HG03469 (cell line): ENCODE measurements around the gene FURIN.
"Not testable (repeated sequence)": the region's sequence is repeated elsewhere in the genome, so short reads cannot be mapped to it uniquely, and the experiment has no call there.

Experiments used
- ATAC-seq: cut with Tn5 transposase; IDR thresholded peaks from one replicate; pipeline ENCODE4 v1.9.1; 2021; ENCODE audit warnings: mild to moderate bottlenecking, moderate library complexity, moderate number of reproducible peaks; ENCODE audit not compliant: unreplicated experiment

FURIN gene

DNA sequence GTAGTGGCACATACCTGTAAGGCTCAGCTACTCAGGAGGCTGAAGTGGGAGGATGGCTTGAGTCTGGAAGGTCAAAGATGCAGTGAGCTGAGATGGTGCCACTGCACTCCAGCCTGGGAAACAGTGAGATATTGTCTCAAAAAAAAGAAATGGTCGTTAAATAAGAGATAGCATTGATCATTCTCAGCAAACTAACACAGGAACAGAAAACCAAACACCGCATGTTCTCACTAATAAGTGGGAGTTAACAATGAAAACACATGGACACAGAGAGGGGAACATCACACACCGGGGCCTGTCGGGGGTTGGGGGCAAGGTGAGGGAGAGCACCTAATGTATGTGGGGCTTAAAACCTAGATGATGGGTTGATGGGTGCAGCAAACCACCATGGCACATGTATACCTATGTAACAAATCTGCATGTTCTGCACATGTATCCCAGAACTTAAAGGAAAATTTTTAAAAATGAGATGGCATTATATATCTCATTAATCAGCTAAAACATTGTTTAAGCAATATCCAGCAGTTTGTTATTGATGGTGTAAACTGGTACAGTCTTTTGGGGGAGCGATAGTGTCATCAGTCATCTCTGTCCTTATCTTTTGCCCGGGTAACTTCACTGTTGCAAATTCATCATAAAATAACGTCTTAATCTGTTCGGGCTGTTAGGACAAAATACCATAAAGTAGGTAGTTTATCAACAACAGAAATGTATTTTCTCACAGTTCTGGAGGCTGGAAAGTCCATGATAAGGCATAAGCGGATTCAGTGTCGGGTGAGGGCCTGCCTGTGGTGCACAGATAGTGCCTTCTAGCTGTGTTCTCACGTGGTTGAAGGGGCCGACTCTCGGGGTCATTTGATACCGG lies 33.0 kb downstream of the FURIN start:
- ATAC-seq = no peak

DNA sequence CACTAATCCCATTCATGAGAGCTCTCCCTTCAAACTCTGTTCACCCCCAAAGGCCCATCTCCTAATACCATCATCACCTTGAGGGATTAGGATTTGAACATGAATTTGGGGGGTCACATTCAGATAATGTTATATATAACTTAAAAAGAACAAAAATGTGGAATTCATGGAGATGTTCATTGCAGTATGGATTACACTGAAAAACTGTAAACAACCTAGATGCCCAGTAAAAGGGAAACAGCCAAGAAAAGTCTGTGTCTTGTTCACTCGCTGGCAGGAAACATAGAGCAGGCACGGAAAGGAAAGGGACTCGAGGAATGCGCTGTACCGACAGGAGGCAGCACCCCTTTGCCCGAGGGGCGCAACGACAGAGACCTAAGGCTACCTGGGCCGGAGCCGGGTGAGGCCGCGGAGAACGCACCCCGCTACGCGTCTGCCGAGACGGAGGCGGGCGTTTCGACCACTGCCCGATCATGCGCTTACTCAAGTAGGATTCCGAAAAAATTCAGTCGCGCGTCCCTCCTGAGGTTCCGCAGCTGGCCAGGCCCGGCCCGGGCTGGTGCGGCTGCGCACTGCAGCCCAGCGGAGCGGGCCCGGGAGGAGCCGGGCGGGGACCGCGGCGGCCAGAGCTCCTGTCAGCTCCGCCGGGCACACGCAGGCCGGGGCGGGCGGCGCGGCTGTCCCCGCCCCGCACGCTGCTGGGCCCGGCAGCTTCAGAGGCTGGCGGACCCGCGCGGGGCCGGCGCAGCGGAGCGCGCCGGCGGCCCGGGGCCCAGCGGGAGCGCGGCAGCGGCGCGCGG lies 33.9 kb downstream of the FURIN start:
- peak; percentile 38 for ATAC-seq

DNA sequence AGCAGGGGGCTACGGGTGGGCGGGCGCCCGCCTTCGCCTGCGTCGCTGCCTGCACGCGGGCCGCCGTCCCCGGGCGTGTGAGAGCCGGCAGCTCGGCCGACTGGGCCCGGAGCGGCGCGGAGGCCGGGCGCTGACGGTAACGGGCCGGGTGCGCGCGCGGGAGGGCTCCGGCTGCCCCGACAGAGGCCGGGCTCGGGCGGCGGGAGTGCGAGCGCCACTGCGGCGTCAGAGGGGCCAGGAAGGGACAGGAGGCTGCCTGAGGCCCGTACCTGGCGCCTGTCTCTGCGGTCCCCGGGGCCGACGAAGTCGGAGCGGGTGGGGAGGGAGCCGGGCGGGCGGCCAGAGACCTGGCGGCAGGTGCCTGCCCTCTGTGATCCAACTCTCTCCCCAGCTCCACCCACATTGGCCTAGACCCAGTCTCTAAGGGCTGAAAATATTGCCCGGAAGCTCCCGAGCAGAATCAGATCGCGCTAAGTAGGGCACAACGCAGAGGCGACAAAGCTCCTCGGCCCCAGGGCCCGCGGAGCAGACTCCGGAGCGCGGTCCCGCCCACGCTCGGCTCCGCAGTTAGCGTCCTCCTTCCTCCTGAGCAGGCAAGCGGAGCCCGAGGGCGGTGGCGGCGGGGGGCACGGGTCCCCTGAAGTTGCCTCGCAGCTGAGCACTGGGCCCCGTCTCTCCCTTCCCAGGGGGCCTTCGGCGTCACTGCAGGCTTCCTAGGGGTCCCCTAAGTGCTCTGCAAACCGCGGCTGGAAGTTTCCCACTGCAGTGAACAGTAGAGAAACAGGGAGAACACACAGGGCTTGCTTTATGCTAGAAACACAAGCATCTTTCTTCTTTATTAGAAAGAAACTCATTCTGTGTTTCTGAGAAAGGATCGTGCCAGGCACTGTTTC lies 34.7 kb downstream of the FURIN start, which contains the start of gene MAN2A2:
TSS of gene MAN2A2 (plus strand) at position 463 of the 893 bp plus-strand sequence. CDS start 906 bp downstream, outside the sequence.
- peak; percentile 38 for ATAC-seq

DNA sequence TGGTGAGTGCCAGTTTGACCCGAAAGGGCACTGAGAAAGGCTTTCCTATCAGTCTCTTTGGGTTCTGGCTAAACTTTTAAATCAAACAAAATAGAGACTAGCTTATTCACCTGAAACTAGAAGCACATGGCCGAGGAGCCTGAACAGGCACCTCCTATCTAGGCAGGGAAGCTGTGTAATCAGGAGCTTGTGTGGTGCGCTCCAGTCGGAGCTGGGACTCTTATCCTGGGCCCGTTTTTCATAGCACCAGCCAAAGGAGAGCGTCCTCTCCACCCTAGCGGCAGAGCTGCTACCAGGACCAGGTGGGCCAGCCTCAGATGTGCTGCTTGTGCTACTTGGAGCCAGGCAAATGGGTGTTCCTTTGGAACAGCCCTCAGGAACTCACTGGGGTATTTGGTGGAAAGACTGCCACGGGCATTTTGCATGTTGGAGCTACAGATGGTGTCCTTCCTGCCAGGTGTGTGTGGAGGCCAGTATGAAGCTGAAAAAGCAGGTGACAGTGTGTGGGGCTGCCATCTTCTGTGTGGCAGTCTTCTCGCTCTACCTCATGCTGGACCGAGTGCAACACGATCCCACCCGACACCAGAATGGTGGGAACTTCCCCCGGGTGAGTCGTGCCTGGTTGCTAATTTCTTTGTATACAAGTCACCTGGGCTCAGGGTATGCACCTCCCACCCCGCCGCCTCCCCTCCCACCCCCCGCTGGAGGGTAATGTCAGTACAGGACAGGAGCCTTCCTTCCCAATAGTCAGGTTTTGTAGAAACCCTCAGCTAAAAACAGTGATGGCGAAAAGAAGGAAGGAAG lies 35.5 kb downstream of the FURIN start:
- no peak for ATAC-seq

DNA sequence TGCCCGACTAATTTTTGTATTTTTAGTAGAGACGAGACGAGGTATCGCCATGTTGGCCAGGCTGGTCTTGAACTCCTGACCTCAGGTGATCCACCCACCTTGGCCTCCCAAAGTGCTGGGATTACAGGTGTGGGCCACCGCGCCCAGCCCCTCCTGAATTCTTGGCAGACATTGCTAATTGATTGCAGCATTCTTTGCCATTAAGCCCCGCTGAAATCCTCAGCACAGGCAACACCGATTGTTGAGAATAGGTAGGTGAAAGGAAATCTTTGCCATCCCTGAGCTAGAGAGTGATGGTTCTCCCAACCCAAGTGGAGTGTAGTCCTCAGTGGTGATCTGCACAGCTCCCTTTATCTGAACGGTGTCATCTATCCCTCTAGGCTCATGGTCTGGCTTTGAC lies 36.4 kb downstream of the FURIN start:
- no peak for ATAC-seq

DNA sequence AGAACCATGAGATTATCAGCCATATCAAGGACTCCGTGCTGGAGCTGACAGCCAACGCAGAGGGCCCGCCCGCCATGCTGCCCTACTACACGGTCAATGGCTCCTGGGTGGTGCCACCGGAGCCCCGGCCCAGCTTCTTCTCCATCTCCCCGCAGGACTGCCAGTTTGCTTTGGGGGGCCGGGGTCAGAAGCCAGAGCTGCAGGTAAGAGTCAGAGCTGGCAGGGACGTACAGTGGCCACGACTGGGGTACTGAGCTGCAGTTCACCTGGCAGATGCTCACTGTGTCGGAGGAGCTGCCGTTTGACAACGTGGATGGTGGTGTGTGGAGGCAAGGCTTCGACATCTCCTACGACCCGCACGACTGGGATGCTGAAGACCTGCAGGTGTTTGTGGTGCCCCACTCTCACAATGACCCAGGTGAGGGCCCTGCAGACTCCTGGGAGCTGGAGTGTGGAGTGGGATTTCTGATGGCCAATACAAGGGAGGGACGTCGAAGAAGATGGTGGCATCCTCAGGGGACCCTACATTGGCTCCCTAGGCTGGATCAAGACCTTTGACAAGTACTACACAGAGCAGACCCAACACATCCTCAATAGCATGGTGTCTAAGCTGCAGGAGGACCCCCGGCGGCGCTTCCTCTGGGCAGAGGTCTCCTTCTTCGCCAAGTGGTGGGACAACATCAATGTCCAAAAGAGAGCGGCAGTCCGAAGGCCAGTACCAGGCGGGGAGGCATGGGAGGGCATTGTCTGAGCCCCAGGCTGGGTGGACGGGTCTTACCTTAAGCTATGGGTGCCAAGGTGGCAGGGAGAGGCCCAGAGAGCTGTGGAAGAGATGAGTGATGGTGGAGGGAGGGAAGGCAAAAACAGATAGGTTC lies 37.2 kb downstream of the FURIN start:
- ATAC-seq = no peak

DNA sequence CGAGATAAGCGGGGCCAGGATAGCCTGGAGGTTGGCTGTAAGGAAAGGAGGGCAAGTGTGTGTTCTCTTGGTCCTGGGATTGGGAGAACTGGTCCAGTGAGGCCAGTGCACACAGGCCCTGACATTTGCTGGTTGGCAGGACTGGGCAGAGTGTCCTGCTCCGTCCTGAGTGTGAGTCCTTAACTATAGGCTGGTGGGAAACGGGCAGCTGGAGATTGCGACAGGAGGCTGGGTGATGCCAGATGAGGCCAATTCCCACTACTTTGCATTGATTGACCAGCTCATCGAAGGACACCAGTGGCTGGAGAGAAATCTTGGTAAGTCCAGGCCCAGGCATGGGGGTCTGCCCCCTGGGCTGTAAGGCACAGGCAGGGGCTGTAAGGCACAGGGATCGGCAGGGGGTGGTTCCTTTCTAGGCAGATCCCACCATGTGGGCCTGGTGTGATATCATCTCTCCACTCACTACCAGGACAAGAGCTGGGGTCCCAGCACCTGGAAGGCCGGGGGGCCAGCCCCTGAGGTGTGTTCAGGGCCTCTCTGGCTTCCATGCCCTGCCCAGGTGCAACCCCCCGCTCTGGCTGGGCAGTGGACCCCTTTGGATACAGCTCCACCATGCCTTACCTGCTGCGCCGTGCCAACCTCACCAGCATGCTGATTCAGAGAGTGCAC lies 37.9 kb downstream of the FURIN start:
- no peak for ATAC-seq

DNA sequence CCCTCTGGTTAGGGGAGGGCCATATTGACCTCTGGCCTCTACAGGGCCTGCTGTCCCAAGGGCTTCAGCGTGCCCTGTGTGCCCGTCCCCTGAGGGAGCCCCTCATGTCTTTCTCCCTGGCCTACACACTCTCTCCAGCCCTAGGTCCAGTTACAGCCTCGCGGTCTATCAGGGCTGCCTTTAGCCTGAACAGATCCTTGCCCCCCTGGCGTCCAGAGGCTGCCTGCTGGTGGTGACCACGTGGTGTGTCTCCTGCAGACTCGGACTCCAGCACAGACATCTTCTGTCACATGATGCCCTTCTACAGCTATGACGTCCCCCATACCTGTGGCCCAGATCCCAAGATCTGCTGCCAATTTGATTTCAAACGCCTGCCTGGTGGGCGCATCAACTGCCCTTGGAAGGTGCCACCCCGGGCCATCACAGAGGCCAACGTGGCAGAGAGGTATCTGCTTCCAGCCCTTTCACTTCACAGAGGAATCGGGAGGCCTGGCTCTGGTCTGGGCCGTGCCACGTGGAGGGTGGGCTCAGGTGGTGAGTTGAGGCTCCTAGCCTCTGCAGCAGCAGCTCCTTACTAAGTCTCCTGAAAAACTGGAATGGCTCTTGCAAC lies 38.8 kb downstream of the FURIN start:
- ATAC-seq = no peak

DNA sequence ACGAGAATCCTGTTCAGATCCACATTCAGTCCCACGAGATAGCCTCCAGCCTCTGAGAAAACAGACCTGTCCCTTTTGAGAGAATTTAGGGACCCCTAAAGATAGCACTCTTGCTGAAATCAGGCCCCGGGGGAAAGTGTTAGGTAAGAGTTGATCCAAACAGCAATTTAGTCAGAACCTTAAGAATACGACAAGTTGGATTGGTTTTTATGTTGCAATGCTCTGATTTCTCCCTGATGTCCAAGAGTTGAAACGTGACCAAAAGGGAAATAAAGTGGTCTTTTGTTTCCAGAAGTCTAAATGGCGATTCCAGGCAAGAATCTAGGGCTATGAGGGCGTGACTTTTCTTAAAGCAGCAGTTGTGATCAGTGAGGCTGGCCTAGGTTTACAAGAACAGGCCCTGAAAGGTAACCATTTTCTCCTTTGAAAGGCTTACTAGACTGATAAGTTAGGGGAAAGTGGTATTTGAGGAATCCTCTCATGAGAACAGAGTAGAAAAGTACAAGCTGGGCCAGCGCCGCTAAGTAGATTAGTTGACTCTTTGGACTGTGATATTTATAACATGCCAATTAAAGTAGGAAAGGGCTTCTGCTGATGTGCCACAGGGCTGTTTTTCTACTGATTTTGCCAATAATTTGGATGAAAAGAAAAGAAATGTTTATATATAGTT lies 39.6 kb downstream of the FURIN start:
- no peak for ATAC-seq

DNA sequence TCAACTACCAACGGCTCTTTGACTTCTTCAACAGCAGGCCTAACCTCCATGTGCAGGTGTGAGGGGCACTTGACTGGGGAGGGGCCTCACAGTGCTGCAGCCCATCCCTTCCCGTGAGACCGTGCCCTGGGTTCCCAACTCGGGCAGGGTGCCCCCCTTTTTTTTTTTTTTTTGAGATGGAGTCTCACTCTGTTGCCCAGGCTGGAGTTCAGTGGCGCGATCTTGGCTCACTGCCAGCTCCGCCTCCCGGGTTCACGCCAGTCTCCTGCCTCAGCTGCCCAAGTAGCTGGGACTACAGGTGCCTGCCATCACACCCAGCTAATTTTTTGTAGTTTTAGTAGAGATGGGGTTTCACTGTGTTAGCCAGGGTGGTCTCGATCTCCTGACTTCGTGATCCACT lies 41.1 kb downstream of the FURIN start:
- ATAC-seq = not testable (repeated sequence)

DNA sequence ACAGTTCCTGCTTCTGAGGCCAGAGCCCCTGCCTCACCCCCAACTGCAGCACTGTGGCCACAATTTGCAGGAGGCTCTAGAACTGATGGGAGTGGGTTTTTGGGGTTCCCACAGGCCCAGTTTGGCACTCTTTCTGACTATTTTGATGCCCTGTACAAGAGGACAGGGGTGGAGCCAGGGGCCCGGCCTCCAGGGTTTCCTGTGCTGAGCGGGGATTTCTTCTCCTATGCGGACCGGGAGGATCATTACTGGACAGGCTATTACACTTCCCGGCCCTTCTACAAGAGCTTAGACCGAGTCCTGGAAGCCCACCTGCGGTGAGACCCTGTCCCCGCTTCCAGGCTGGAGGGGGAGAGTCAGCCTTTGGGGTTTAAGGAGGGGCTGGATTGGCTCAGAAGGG lies 41.6 kb downstream of the FURIN start:
- no peak for ATAC-seq

DNA sequence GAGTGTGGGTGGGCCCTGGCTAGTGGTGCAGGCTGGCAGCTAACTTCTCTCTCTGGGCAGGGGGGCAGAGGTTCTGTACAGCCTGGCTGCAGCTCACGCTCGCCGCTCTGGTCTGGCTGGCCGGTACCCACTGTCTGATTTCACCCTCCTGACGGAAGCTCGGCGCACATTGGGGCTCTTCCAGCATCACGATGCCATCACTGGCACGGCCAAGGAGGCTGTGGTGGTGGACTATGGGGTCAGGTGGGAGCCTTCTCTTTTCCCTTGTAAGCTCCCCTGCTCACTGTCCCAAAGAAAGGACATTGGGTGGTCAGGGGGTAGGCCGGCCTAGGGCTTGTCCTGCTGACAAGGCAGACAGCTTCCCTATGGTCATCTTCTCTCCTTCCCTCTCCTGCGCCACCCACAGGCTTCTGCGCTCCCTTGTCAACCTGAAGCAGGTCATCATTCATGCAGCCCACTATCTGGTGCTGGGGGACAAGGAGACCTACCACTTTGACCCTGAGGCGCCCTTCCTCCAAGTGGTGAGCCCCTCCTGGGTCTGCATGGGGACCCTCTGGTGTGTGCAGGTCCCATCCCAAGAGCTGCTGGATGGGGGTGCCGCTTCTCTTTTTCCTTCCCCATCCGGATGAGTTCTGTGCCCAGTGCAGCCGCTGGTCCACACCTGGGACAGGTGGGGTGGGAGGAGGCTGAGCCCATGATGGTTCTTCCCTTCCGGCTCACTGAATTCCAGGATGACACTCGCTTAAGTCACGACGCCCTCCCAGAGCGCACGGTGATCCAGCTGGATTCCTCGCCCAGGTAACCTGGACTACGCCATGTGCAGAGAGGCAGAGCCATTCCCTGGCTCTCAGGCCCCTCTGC lies 42.3 kb downstream of the FURIN start:
- no peak for ATAC-seq

DNA sequence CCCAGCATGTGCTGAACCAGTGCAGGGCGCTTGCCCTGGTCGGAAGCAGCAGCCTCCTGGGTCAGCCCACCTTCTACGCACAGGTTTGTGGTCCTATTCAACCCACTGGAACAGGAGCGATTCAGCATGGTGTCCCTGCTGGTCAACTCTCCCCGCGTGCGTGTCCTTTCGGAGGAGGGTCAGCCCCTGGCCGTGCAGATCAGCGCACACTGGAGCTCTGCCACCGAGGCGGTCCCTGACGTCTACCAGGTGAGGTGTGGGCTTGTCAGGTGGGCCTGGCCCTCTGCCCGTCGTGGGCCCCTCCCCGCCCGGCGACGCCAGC lies 42.9 kb downstream of the FURIN start:
- ATAC-seq = no peak

DNA sequence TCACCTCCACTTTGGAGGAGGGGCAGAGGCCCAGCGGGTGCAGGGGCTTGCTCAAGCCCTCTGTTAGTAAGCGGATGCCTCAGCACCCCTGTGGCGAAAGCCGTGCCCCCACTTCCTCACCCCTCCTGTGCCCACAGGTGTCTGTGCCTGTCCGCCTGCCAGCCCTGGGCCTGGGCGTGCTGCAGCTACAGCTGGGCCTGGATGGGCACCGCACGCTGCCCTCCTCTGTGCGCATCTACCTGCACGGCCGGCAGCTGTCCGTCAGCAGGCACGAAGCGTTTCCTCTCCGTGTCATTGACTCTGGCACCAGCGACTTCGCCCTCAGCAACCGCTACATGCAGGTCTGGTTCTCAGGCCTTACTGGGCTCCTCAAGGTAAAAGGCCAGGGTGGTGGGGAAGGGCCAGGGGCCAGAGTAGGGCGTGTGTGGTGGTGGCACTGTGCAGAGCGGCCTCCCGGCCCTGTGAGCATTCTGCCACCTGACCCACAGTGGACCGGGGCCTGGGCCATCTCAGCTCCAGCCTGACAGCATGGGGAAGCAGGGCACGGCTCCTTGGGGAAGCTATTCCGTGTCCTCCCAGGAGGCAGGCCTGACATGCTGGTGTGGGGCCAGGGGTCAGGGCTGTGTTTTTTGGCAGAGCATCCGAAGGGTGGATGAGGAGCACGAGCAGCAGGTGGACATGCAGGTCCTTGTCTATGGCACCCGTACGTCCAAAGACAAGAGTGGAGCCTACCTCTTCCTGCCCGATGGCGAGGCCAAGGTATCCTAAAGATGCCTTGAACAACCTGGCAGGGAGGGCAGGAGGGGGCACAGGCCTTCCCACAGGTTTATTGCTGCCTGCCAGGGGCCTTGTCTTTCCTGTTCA lies 43.8 kb downstream of the FURIN start:
- ATAC-seq = no peak

DNA sequence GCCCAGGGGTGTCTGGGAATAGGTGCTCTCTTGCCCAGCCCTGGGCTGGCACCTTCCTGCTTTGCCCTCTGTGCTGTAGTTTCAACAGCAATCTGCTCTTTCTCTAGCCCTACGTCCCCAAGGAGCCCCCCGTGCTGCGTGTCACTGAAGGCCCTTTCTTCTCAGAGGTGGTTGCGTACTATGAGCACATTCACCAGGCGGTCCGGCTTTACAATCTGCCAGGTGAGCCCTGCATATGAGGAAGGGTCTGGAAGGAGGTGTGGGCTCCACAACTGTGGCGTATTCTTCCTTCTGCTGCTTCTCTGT lies 44.3 kb downstream of the FURIN start:
- ATAC-seq = no peak

DNA sequence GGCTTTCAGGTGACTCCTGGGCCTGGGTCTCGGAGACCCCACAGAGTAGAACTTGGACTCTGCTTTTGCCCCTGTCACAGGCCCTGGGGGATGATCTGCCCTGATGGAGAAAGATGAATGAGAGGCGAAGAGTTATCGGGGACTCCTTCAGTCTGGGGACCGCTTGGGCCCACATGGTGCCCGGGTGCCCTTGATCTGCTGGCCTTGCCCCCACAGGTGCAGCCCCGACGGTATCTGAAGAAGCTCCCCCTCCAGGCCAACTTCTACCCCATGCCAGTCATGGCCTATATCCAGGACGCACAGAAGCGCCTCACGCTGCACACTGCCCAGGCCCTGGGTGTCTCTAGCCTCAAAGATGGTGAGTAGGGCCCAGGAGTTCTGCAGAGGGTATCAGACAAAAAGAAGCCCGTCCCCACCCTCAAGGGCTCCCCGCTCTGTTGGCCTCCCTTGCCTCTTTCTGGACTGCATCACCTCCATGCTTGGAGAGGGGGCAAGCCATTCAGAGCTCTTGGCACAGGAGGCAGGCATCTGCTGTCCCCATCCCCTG lies 45.1 kb downstream of the FURIN start:
- no peak for ATAC-seq
